T-helper 17 cell (primary cell): ENCODE results near the gene SCN2B. TPM values are rescaled to one million over a fixed set of nuclear protein-coding genes. Genes with fewer than 3 reads are reported as not detected.

Source experiments
- ATAC-seq: fragments of 150-1000 bp; cut with Tn5 transposase; 2 replicates; pipeline ENCODE4 v1.10.0; 2021; ENCODE audit warnings: mild to moderate bottlenecking, moderate library complexity
- DNase-seq, 3 donors: peaks; one replicate each; pipeline versions ENCODE4 v3.0.0 to v3.0.0-alpha.2; 2020 to 2021
- H3K9me3 ChIP-seq: one replicate; pipeline ENCODE4 v1.7.0; 2013; ENCODE audit warnings: low read length, mild to moderate bottlenecking; ENCODE audit not compliant: control insufficient read depth, poor library complexity, severe bottlenecking
- H3K27ac Mint-ChIP-seq: one replicate; pipeline ENCODE4 v1.8.0; 2022; ENCODE audit warnings: mild to moderate bottlenecking, moderate library complexity, mixed read lengths
- H3K27me3 Mint-ChIP-seq: one replicate; pipeline ENCODE4 v1.8.0; 2022; ENCODE audit warnings: mixed read lengths
- H3K36me3 Mint-ChIP-seq: one replicate; pipeline ENCODE4 v1.8.0; 2022; ENCODE audit warnings: low read depth, mixed read lengths
- H3K4me1 Mint-ChIP-seq: one replicate; pipeline ENCODE4 v1.8.0; 2022; ENCODE audit warnings: mild to moderate bottlenecking, mixed read lengths
- H3K4me3 Mint-ChIP-seq: one replicate; pipeline ENCODE4 v1.8.0; 2022; ENCODE audit warnings: mild to moderate bottlenecking, moderate library complexity, mixed read lengths
- total RNA-seq, 4 donors: library from RNA in 2 of 4; stranded (reverse) in 2 of 4; gene quantifications; one replicate each; pipeline ENCODE4 v1.2.3 and lab custom pipeline; 2022 to 2026

Gene SCN2B
- total RNA-seq, 2 donors from 2014 or later, result not detected

DNA sequence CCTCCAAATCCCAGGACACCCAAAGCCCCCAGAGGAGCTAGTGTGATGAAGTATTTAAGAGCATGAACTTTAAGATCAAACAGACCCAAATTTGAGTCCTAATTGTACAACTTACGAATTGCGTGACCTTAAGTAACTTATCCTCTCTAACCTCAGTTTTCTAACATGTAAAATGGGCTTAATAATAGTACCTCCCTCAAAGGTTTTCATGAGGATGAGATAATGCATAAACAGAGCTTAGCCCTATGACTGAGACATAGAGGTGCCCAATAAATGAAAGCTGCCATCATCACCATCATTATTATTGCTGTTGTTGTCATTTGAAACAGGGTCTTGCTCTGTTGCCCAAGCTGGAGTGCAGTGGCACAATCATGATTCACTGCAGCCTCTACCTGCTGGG lies 9.2 kb downstream of the SCN2B start:
- ATAC-seq, result no peak
- Mint-ChIP-seq H3K4me3 (no peak overlapping the region), H3K27me3 (peaks cover 37% of the 10 kb centered on the region), H3K4me1 (peaks cover 8% of the 10 kb centered on the region), H3K27ac (no peak overlapping the region), H3K36me3 (no peaks in the 10 kb centered on the region)
- DNase-seq, result no peak
- no peaks in the 10 kb centered on the region for H3K9me3 ChIP-seq

DNA sequence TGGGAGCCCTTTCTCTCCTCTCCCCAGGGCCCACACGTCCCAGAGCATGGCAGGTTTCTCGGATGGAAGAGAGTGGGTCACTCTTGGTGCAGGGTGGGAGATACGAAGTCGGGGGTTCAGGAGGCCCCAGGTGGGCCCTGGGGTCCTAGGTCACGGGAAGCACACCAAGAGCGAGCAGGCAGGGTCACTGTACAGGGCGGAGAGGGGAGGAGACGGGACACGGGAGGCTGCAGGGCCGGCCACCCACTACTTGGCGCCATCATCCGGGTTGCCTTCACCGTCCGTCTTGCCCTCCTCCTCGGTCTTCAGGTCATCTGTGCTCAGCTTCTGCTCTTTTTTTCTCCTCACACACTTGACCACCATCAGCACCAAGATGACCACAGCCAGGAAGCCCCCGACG lies 9.8 kb downstream of the SCN2B start:
- H3K9me3 ChIP-seq, result no peaks in the 10 kb centered on the region
- no peak overlapping the region for H3K27ac Mint-ChIP-seq
- H3K4me1 Mint-ChIP-seq, result peaks cover 7% of the 10 kb centered on the region
- no peak for DNase-seq
- peaks cover 42% of the 10 kb centered on the region for H3K27me3 Mint-ChIP-seq
- H3K4me3 Mint-ChIP-seq, result no peak overlapping the region
- no peak for ATAC-seq
- no peaks in the 10 kb centered on the region for H3K36me3 Mint-ChIP-seq

DNA sequence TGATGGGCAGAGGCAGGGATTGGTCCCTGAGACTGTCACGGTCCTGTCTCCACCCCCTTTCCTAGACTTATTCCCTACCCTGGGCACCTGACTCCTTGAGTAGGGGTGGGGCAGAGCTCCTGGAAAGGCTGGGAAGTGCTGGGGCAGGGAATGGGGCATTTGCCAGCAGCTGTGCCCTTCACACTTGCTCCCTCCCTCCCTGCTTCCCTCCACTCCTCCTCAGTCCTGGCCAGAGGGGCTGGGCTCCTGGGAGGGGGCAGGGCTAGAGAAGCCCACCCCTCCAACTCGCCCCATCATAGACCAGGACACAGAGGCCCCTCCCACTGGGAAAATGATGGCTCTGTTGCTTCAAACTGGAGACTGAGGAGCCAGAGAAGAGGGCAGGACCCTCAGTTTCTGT lies 11.6 kb downstream of the SCN2B start:
- peaks cover 2% of the 10 kb centered on the region for H3K4me1 Mint-ChIP-seq
- peaks cover 42% of the 10 kb centered on the region for H3K27me3 Mint-ChIP-seq
- H3K27ac Mint-ChIP-seq, result no peak overlapping the region
- no peaks in the 10 kb centered on the region for H3K36me3 Mint-ChIP-seq
- ATAC-seq (no peak), DNase-seq (no peak)
- H3K4me3 Mint-ChIP-seq, result no peak overlapping the region
- no peaks in the 10 kb centered on the region for H3K9me3 ChIP-seq

DNA sequence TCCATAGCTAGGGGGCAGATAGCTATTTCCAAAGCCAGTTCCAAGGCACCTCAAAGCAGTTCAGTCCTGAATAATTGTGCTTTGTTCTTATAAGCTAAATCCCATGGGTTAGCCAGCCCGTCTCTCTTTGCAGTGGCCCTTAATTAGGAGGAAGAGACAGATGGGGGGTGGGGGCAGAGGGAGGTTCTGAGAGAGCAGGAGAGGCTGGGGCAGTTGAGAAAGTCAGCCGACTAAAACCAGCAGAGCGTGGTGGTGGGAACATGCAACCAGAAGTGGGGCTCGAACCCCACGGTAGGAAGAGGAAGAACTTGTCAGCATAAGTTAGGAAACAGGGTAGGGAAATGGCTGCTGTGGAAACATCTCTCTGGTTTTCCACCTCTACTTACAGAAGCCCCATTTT lies 12.9 kb downstream of the SCN2B start:
- DNase-seq, result no peak
- no peak overlapping the region for H3K27ac Mint-ChIP-seq
- peaks cover under 1% of the 10 kb centered on the region for H3K4me1 Mint-ChIP-seq
- H3K27me3 Mint-ChIP-seq, result peaks cover 47% of the 10 kb centered on the region
- ATAC-seq, result no peak
- H3K4me3 Mint-ChIP-seq, result no peak overlapping the region
- no peaks in the 10 kb centered on the region for H3K36me3 Mint-ChIP-seq
- H3K9me3 ChIP-seq, result no peaks in the 10 kb centered on the region

DNA sequence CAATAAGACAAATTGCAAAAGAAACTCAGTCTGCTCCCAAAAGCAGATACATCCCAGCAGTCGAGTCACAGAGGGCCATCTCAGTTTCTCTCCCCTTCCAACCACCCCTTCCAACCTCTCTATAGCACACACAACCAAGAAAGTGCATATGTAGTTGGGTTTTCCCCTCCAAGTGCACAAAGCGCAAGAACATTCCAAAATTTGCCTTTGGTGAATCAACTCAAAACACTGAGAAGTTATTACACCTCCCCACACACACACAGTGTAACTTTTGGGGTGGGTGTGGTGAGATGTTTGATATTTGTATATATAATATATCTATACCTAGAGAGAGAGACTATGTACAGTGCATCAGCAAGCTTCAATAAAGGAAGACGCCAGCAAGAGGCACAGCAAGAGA lies 13.6 kb downstream of the SCN2B start:
- DNase-seq, result no peak
- Mint-ChIP-seq H3K4me1 (peaks cover under 1% of the 10 kb centered on the region), H3K36me3 (no peaks in the 10 kb centered on the region), H3K4me3 (no peak overlapping the region), H3K27ac (no peak overlapping the region), H3K27me3 (peaks cover 50% of the 10 kb centered on the region)
- no peaks in the 10 kb centered on the region for H3K9me3 ChIP-seq
- ATAC-seq, result no peak

DNA sequence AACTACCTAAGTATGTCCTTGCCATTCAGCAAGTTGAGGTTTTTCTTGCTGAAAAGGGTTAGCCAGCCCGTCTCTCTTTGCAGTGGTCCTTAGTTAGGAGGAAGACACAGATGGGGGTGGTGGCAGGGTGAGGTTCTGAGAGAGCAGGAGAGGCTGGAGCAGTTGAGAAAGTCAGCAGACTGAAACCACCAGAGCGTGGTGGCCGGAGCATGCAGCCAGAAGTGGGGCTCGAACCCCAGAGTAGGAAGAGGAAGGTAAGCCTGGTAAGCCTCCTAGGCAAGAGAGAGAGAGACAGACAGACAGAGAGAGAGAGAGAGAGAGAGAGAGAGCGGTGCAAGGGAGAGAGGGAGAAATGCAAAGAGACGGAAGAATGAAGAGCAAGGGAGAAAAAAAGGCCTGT lies 14.7 kb downstream of the SCN2B start:
- Mint-ChIP-seq H3K4me3 (no peak overlapping the region), H3K27me3 (peaks cover 54% of the 10 kb centered on the region), H3K27ac (no peak overlapping the region), H3K36me3 (no peaks in the 10 kb centered on the region), H3K4me1 (peaks cover 4% of the 10 kb centered on the region)
- no peak for DNase-seq
- no peak for ATAC-seq
- no peaks in the 10 kb centered on the region for H3K9me3 ChIP-seq

DNA sequence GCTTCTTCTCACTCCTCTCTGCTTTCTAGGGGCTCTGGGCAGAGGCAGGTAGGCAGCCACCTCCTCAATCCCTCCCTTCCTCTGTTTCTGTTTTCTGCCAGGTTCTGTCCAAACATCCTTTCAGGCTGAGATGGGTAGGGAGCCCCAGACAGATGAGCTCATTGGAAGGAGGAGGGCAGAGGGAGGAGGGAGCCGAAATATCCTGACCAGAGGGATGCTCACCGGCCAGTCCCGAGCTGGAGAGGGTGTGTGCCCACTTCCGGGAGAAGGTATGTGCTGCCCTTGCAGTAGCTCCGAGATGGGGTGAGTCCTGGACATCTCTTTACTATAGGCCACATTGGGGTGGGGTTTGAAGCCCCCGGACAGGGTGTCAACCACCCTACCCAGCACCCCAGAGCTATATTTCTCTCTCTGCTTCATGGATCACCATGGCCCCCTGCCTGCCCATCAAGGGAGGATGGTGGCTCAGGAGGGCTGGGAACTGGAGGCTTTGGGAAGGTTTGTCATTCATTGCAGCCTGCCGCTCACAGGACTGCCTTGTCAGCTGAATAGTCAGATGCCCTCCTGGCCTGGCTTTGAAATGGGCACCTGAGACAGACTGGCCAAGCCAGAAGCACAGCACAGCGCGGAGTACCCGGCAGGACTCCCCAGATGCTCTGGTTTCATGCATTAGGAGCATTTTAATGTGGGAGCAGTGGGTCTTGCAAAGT lies 19.1 kb downstream of the SCN2B start:
- ATAC-seq (no peak), DNase-seq (no peak)
- H3K36me3 Mint-ChIP-seq, result no peaks in the 10 kb centered on the region
- peaks cover 7% of the 10 kb centered on the region for H3K4me1 Mint-ChIP-seq
- peaks cover 69% of the 10 kb centered on the region for H3K27me3 Mint-ChIP-seq
- H3K9me3 ChIP-seq, result no peaks in the 10 kb centered on the region
- H3K27ac Mint-ChIP-seq, result no peak overlapping the region
- no peak overlapping the region for H3K4me3 Mint-ChIP-seq

DNA sequence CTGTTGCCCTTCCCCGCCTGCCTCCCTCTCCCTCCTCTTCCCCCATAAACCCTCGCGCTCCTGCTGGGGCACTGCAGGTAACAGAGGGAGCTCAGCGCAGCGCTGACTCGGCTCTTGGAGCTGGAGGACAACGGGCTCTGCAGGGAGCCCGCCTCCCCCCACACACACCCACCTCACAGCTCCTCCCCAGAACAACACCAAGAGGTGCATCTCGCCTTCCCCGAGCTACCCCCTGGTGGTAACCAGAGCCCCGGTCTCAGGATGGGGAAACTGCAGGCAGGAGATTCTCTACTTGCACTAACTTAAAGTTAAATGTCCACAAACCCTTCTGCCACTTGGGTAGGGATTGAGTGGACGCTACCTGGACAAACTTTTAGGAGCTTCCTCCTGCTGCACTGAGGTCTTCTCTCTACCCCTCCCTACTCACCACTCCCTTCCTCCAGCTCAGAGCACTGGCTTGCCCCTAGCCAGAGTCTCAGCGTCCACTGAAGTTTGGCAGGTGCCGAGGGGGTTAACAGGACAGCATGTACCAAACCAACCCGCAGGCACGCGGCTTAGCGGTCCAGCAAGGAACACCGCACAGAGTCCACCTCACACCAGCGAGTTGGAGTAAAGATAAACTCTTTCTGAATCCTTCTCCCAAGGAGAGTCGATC lies 19.8 kb downstream of the SCN2B start:
- peaks cover 7% of the 10 kb centered on the region for H3K4me1 Mint-ChIP-seq
- H3K36me3 Mint-ChIP-seq, result no peaks in the 10 kb centered on the region
- H3K4me3 Mint-ChIP-seq, result peak overlapping the region; percentile 55
- no peaks in the 10 kb centered on the region for H3K9me3 ChIP-seq
- ATAC-seq (peak; percentile 63), DNase-seq (no peak)
- no peak overlapping the region for H3K27ac Mint-ChIP-seq
- peaks cover 70% of the 10 kb centered on the region for H3K27me3 Mint-ChIP-seq

DNA sequence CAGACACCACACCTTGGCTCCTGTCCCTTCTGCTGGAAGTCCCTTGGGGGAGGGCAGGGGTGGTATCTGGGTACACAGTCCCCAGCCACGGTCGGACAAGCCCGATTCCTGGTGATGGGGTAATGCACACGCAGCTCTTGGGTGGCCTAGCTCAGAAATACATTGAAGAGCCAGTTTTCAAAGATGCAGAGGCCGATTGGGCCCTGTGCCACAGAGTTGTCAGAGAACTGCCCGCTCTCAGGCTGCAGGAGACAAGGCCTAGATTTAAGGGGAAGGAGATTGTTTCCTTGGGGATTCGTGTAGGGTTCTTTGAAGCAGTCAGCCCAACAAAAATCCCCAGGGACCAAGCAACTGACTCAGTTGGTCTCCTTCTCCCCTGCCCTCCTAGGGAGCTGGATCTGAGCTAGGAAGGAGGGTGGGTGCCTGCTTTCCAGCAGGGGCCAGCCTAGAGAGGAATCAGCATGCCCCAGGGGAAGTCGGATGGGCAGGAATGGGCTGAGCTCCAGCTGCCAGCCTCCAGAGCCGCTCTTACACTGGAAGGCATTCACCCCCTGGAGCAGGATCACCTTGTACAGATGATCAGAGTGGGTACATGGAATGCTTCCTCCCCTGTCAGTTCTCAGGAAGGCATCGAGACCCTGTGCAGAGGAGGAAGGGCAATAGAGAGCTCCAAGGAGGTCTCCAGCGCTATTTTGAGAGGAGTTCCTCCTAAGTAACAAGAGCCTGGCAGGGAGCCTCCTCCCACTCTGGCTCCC lies 20.5 kb downstream of the SCN2B start:
- ATAC-seq (no peak), DNase-seq (no peak)
- Mint-ChIP-seq H3K36me3 (no peaks in the 10 kb centered on the region), H3K4me3 (no peak overlapping the region), H3K4me1 (peaks cover 7% of the 10 kb centered on the region), H3K27ac (no peak overlapping the region), H3K27me3 (peaks cover 73% of the 10 kb centered on the region)
- no peaks in the 10 kb centered on the region for H3K9me3 ChIP-seq

DNA sequence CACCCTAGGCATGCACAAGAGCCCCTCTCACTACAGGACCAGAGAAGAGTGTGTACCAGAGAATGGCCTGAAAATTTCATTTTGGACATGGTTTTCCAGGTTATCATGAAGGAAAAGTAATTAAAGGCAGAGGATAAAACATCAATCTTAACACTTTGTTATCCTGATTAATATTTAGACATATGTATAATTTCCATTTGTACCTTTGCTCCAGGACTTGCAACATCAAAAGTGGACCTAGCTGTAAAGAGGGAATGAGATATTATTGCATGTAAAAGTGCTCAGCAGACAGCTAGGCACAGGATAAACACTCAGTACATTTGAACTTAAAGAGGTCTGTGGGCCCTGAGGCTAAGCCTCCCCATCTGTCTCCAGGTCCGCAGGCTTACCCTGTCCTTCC lies 21.8 kb downstream of the SCN2B start:
- H3K4me3 Mint-ChIP-seq, result no peak overlapping the region
- no peak for ATAC-seq
- peaks cover 7% of the 10 kb centered on the region for H3K4me1 Mint-ChIP-seq
- no peak overlapping the region for H3K27ac Mint-ChIP-seq
- DNase-seq, result no peak
- H3K36me3 Mint-ChIP-seq, result no peaks in the 10 kb centered on the region
- no peaks in the 10 kb centered on the region for H3K9me3 ChIP-seq
- H3K27me3 Mint-ChIP-seq, result peaks cover 82% of the 10 kb centered on the region

DNA sequence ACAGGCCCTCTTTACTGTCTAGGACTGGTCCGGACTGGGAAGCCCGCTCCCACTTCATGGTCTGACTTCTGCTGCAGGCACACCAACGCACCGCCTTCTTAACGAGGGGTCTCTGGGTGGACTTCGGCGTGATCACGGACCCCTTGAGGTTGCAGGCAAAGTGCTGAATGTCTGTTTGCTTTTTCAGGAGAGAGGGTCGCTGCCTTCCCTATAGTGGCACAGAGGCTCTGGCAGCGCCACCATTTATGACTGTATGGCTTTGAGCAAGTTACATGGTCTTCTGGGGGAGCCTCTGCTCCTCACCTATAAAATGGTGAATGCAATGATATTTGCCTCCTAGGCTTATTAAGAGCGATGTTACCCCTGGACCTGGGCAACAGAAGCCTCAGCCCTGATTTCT lies 22.5 kb downstream of the SCN2B start:
- H3K36me3 Mint-ChIP-seq, result no peaks in the 10 kb centered on the region
- H3K9me3 ChIP-seq, result no peaks in the 10 kb centered on the region
- DNase-seq (no peak), ATAC-seq (no peak)
- peaks cover 7% of the 10 kb centered on the region for H3K4me1 Mint-ChIP-seq
- peaks cover 76% of the 10 kb centered on the region for H3K27me3 Mint-ChIP-seq
- H3K4me3 Mint-ChIP-seq, result peak overlapping the region; percentile 88
- H3K27ac Mint-ChIP-seq, result no peak overlapping the region

DNA sequence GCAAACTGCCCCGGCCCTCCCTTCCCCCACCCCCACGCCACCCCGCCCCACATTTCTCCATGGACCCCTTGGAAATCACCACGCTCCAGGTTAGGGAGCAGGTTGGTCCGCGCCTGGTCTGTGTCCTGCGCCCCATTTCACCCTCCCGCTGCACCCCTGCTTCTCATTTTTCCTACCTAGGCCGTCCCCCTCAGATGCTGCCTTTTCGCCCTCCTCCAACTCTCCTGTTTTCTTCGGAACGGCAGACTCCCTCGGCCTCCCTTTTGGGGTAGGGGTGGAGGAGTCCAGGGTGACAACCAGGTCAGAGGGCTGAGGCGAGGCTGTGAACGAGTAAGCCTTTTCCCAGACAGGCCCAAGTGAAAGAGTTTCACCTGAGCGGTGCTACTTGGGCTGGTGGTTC lies 22.9 kb downstream of the SCN2B start:
- Mint-ChIP-seq H3K36me3 (no peaks in the 10 kb centered on the region), H3K4me1 (peaks cover 7% of the 10 kb centered on the region), H3K27me3 (peaks cover 72% of the 10 kb centered on the region), H3K27ac (no peak overlapping the region), H3K4me3 (peak overlapping the region; percentile 88)
- ATAC-seq, result no peak
- DNase-seq, result no peak
- H3K9me3 ChIP-seq, result no peaks in the 10 kb centered on the region

DNA sequence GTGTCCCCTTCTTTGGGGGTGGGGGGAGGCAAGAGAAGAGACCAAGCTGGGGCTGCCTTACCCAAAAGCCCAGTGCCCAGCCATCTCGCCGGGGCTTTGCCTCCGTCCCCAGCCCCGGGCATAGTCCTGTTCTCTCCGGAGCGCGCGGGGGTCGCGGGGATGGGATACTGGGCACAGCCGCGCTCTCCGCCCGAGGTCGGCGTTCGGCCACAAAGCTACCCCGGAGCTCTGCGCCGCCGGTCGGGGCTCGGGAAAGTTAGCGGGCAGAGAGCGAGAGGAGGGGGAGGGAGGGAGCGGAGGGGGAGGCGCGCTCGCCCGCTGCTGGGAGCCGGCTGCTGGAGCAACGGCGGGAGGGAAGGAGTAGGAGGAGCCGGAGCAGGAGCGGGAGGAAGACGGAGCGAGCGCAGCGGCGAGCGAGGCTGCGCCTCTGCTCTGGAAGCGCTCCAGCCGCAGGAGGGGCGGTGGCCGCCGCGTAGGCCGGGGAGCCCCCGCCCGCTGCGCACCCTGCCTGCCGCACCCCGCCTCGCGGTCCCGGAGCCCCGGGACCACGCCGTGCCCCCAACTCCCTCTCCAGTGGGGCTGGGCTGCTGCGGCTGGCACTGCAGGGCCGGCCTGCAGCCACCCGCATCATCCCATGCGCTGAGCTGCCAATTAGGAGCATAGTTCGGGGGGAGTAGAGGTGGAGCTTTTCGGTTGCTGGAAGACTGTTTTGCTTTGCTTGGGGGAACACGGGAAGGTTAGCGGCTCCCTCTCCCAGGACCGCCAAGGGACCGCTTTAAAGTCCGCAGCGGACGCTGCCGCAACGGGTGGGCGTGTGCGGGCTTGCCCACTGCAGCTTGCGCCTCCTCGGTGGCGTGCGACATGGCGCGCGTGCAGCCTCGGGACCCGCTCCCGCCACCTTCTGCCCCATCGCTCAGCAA lies 23.6 kb downstream of the SCN2B start, which contains the start of gene SCN4B:
Gene SCN4B (minus strand): TSS at position 272 of the 920 bp plus-strand sequence. CDS start 150 bp downstream, at position 122.
- peak; percentile 61 for ATAC-seq
- H3K4me3 Mint-ChIP-seq, result peak within 1 kb of the TSS; percentile 88
- H3K4me1 Mint-ChIP-seq, result peaks cover 6% of the 10 kb centered on the region
- H3K27ac Mint-ChIP-seq, result no peak within 1 kb of the TSS
- DNase-seq, result peak in 2 of 3 donors; percentile 13 to 20
- H3K27me3 Mint-ChIP-seq, result peaks cover 66% of the 10 kb centered on the region
- no peaks in the 10 kb centered on the region for H3K9me3 ChIP-seq
- no peaks in the 10 kb centered on the region for H3K36me3 Mint-ChIP-seq
